ENCODE results near the gene APBB2. TPM values are rescaled to one million over a fixed set of nuclear protein-coding genes. Genes with fewer than 3 reads are reported as not detected.

The APBB2 gene
- total RNA-seq, 1 experiment from 2014 or later = 80.7 TPM

GRCh38 chr4:41144812-41145211 lies 69.5 kb downstream of the APBB2 start:
- H3K4me1 Mint-ChIP-seq (ENCODE audit: low read depth, unreplicated experiment) = peaks cover 38% of the 10 kb centered on the region
- peaks cover 39% of the 10 kb centered on the region for H3K4me1 ChIP-seq
- BruUV-seq (replicated peaks) = no TSS peak

GRCh38 chr4:41144040-41144379 lies 70.3 kb downstream of the APBB2 start:
- no peaks in the 10 kb centered on the region for H3K9me3 ChIP-seq
- Mint-ChIP-seq H3K27me3 (ENCODE audit: insufficient read depth, unreplicated experiment) (no peaks in the 10 kb centered on the region), H3K9me3 (ENCODE audit: unreplicated experiment) (no peaks in the 10 kb centered on the region), H3K27ac (ENCODE audit: unreplicated experiment) (peak overlapping the region; percentile 45), H3K4me1 (ENCODE audit: low read depth, unreplicated experiment) (peaks cover 33% of the 10 kb centered on the region), H3K4me3 (ENCODE audit: unreplicated experiment) (no peak overlapping the region), H3K36me3 (ENCODE audit: insufficient read depth, unreplicated experiment) (peaks cover 26% of the 10 kb centered on the region)
- peaks cover 2% of the 10 kb centered on the region; the same call in 1 of the 2 replicates for H3K36me3 ChIP-seq (ENCODE audit: control insufficient read depth, insufficient read depth, low read length)
- CTCF ChIA-PET = no interaction called here
- no TSS peak for BruUV-seq (replicated peaks)
- H3K27me3 ChIP-seq (replicated peaks; ENCODE audit: control insufficient read depth, insufficient read depth, low read length) = no peaks in the 10 kb centered on the region
- peaks cover 39% of the 10 kb centered on the region for H3K4me1 ChIP-seq
- intact Hi-C loops (cut with micrococcal nuclease; ENCODE audit: unreplicated experiment) = no loop called here
- DNase-seq = no peak
- POLR2A ChIA-PET = interaction anchor here (0.6 kb wide), 1 partner anchor 66 kb away, joined by 3 read pairs; no protein-coding TSS in a partner anchor
- TF ChIP-seq CTCF (IDR thresholded peaks at IDR 0.05; ENCODE audit: insufficient read depth in 1 of 2, low read depth in 1 of 2, low read length in 1 of 2, severe bottlenecking in 1 of 2, unreplicated experiment in 1 of 2) = no peak
- no peak overlapping the region for H3K4me3 ChIP-seq (ENCODE audit: low read depth, low read length)

More at GRCh38 chr4:41144812-41145211, 69.5 kb downstream of the APBB2 start:
- no peak overlapping the region for H3K4me3 ChIP-seq (ENCODE audit: low read depth, low read length)
- no peaks in the 10 kb centered on the region for H3K9me3 ChIP-seq
- Mint-ChIP-seq H3K9me3 (ENCODE audit: unreplicated experiment) (no peaks in the 10 kb centered on the region), H3K27ac (ENCODE audit: unreplicated experiment) (peak overlapping the region; percentile 58), H3K36me3 (ENCODE audit: insufficient read depth, unreplicated experiment) (peaks cover 30% of the 10 kb centered on the region), H3K27me3 (ENCODE audit: insufficient read depth, unreplicated experiment) (no peaks in the 10 kb centered on the region), H3K4me3 (ENCODE audit: unreplicated experiment) (no peak overlapping the region)
- intact Hi-C loops (cut with micrococcal nuclease; ENCODE audit: unreplicated experiment) = loop anchor here (1.0 kb wide), 1 partner anchor 12 kb away; no protein-coding TSS in a partner anchor
- H3K36me3 ChIP-seq (ENCODE audit: control insufficient read depth, insufficient read depth, low read length) = peaks cover 2% of the 10 kb centered on the region; the same call in 1 of the 2 replicates
- no peaks in the 10 kb centered on the region for H3K27me3 ChIP-seq (replicated peaks; ENCODE audit: control insufficient read depth, insufficient read depth, low read length)
- no peak for TF ChIP-seq CTCF (IDR thresholded peaks at IDR 0.05; ENCODE audit: insufficient read depth in 1 of 2, low read depth in 1 of 2, low read length in 1 of 2, severe bottlenecking in 1 of 2, unreplicated experiment in 1 of 2)
- peak; percentile 44 to 81 for DNase-seq
- CTCF ChIA-PET = no interaction called here
- POLR2A ChIA-PET = no interaction called here

DNA sequence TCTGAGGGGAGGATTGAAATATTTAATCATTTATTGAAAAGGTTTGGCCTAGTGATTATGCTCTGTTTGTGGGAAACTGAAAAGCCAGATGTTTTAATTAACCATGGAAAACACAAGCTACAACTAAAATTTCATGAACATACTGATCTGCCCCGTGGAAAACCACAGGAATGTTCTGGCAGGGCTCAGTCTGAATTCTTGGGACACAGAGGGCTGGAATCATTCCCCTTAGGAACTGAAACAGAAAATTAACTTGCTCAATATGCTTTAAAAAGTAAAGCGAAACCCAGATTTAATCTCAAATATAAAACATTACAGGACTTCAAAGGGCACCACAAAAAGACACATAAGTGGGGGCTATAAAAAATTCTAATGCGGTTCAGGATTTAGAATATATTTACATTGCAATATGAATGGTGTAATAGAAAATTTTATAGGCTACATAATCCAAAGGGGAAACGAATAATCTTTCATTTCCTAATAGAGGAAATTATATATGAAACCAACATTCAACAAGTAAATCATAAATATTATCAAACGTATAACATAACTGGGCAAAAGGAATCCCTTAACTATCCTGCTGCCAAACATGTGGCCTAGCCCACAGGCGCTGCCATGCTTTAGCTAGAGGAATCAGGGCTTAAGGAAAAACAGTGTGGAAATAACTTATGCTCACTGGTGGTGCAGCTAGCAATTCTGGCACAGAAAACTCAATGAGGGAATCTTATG lies 70.9 kb downstream of the APBB2 start:
- Mint-ChIP-seq H3K27ac (ENCODE audit: unreplicated experiment) (peak overlapping the region; percentile 45), H3K9me3 (ENCODE audit: unreplicated experiment) (no peaks in the 10 kb centered on the region), H3K27me3 (ENCODE audit: insufficient read depth, unreplicated experiment) (no peaks in the 10 kb centered on the region), H3K4me1 (ENCODE audit: low read depth, unreplicated experiment) (peaks cover 33% of the 10 kb centered on the region), H3K4me3 (ENCODE audit: unreplicated experiment) (no peak overlapping the region), H3K36me3 (ENCODE audit: insufficient read depth, unreplicated experiment) (peaks cover 26% of the 10 kb centered on the region)
- TF ChIP-seq CTCF (IDR thresholded peaks at IDR 0.05; ENCODE audit: insufficient read depth in 1 of 2, low read depth in 1 of 2, low read length in 1 of 2, severe bottlenecking in 1 of 2, unreplicated experiment in 1 of 2) = no peak
- POLR2A ChIA-PET = interaction anchor here (0.6 kb wide), 1 partner anchor 65 kb away, joined by 3 read pairs; no protein-coding TSS in a partner anchor
- peaks cover 2% of the 10 kb centered on the region; the same call in 1 of the 2 replicates for H3K36me3 ChIP-seq (ENCODE audit: control insufficient read depth, insufficient read depth, low read length)
- no peak overlapping the region for H3K4me3 ChIP-seq (ENCODE audit: low read depth, low read length)
- H3K27me3 ChIP-seq (replicated peaks; ENCODE audit: control insufficient read depth, insufficient read depth, low read length) = no peaks in the 10 kb centered on the region
- H3K4me1 ChIP-seq = peaks cover 39% of the 10 kb centered on the region
- intact Hi-C loops (cut with micrococcal nuclease; ENCODE audit: unreplicated experiment) = no loop called here
- H3K9me3 ChIP-seq = no peaks in the 10 kb centered on the region; the same call in 1 of the 2 replicates
- no peak for DNase-seq
- no TSS peak for BruUV-seq (replicated peaks)
- CTCF ChIA-PET = no interaction called here

Measured in Caco-2 (cell line).